ENCODE results near the gene PARP2.
"Not testable (repeated sequence)": the region's sequence is repeated elsewhere in the genome, so short reads cannot be mapped to it uniquely, and the experiment has no call there.

PARP2 gene
- total RNA-seq: 3.9 to 22.0 (median 11.9) reads per million in 18 experiments

- DNase-seq: peak; percentile 100
Measured at GRCh38 chr14:20343092-20343861, at the start of gene PARP2. Gene PARP2, plus strand, starts transcription at chr14:20343635. Its CDS starts 7 bp downstream, at chr14:20343642.

GRCh38 chr14:20294636-20295035, 48.8 kb upstream of the PARP2 start:
- DNase-seq: no peak

GRCh38 chr14:20295067-20295466, 48.4 kb upstream of the PARP2 start:
- peak; percentile 34 to 55 for DNase-seq

- DNase-seq: no peak
Measured at GRCh38 chr14:20302042-20302755, 41.2 kb upstream of the PARP2 start.

- DNase-seq: peak; percentile 90 to 94
Measured at GRCh38 chr14:20305265-20306078, 38.0 kb upstream of the PARP2 start, which contains the start of gene TTC5. Gene TTC5, minus strand, starts transcription at chr14:20305951. Its CDS starts 14 bp downstream, at chr14:20305937.

- no peak for DNase-seq
Measured at GRCh38 chr14:20306079-20306423, 37.4 kb upstream of the PARP2 start.

- DNase-seq: no peak
Measured at GRCh38 chr14:20314026-20314425, 29.4 kb upstream of the PARP2 start.

GRCh38 chr14:20317720-20318119, 25.7 kb upstream of the PARP2 start:
- no peak for DNase-seq

GRCh38 chr14:20327005-20327869, 16.2 kb upstream of the PARP2 start:
- DNase-seq: peak; percentile 62 to 72

GRCh38 chr14:20328705-20329104, 14.7 kb upstream of the PARP2 start:
- DNase-seq: no peak

- no peak for DNase-seq
Measured at GRCh38 chr14:20329355-20329754, 14.1 kb upstream of the PARP2 start.

- no peak for DNase-seq
Measured at GRCh38 chr14:20331053-20331613, 12.3 kb upstream of the PARP2 start.

- no peak for DNase-seq
Measured at GRCh38 chr14:20332431-20332787, 11.0 kb upstream of the PARP2 start.

- peak; percentile 61 to 77 for DNase-seq
Measured at GRCh38 chr14:20332788-20333493, 10.5 kb upstream of the PARP2 start, which contains the start of gene CCNB1IP1. Gene CCNB1IP1, minus strand, starts transcription at chr14:20333279. Its CDS starts 16,756 bp downstream, at chr14:20316523.

GRCh38 chr14:20333494-20333841, 10.0 kb upstream of the PARP2 start:
- no peak for DNase-seq

GRCh38 chr14:20334017-20334416, 9.4 kb upstream of the PARP2 start:
- no peak for DNase-seq

GRCh38 chr14:20341032-20341431, 2.4 kb upstream of the PARP2 start:
- not testable (repeated sequence) for DNase-seq

GRCh38 chr14:20341646-20342045, 1.8 kb upstream of the PARP2 start:
- DNase-seq: no peak

- DNase-seq: no peak
Measured at GRCh38 chr14:20343862-20344220, 406 bp downstream of the PARP2 start.

- DNase-seq: no peak
Measured at GRCh38 chr14:20345366-20345765, 1.9 kb downstream of the PARP2 start.

GRCh38 chr14:20346713-20347112, 3.3 kb downstream of the PARP2 start:
- no peak for DNase-seq
